Upper lobe of left lung (tissue), 6 donors: ENCODE data around the gene IL1RAPL2. TPM values are rescaled to one million over a fixed set of nuclear protein-coding genes. Genes with fewer than 3 reads are reported as not detected.
A peak's percentile ranks its signal among the peaks of the same experiment; 100 is the strongest.

ENCODE experiments used
- ATAC-seq, 2 donors: fragments of 200-7000 bp; cut with Tn5 transposase; one replicate each; pipeline ENCODE4 v1.9.1; 2022; ENCODE audit warnings: mild to moderate bottlenecking in 2 of 2, moderate library complexity in 2 of 2; ENCODE audit not compliant: low FRiP score in 2 of 2
- DNase-seq, 2 donors: peaks; one replicate each; pipeline ENCODE4 v3.0.0-alpha.2; 2019 to 2020
- H3K27ac ChIP-seq, 4 donors: fragments of 200-600 bp; sonication (generic); one replicate each; pipeline ENCODE4 v1.5.1; 2016 to 2019
- H3K27me3 ChIP-seq, 4 donors: fragments of 200-600 bp; sonication (generic); one replicate each; pipeline ENCODE4 v1.5.1; 2017 to 2019
- H3K36me3 ChIP-seq, 4 donors: fragments of 200-600 bp; sonication (generic); one replicate each; pipeline ENCODE4 v1.5.1; 2016 to 2019
- H3K4me1 ChIP-seq, 4 donors: fragments of 200-600 bp; sonication (generic); one replicate each; pipeline ENCODE4 v1.5.1; 2018 to 2019
- H3K4me3 ChIP-seq, 4 donors: fragments of 200-600 bp; sonication (generic); one replicate each; pipeline ENCODE4 v1.5.1; 2017 to 2019; ENCODE audit warnings: mild to moderate bottlenecking in 2 of 4, moderate library complexity in 1 of 4
- H3K9me3 ChIP-seq, 4 donors: fragments of 200-600 bp; sonication (generic); one replicate each; pipeline ENCODE4 v1.5.1; 2018 to 2019
- CTCF ChIP-seq, 6 experiments: fragments of 450-650 bp in 4 of 6; fragments of 200-600 bp in 2 of 6; sonication (generic) in 2 of 6; IDR thresholded peaks; one replicate each; pipeline ENCODE4 v1.5.1; 2016 to 2019; ENCODE audit warnings: antibody characterized with exemption in 6 of 6
- EP300 ChIP-seq, 4 donors: sonication (generic); formaldehyde crosslinking; IDR thresholded peaks; one replicate each; pipeline ENCODE4 v1.5.1; 2017; ENCODE audit warnings: antibody characterized with exemption in 4 of 4, control low read depth in 2 of 4
- POLR2A ChIP-seq, 4 donors: fragments of 450-650 bp; IDR thresholded peaks; one replicate each; pipeline ENCODE4 v1.5.1; 2016 to 2017; ENCODE audit warnings: antibody characterized with exemption in 4 of 4, mild to moderate bottlenecking in 2 of 4
- POLR2AphosphoS5 ChIP-seq, 2 donors: sonication (generic); formaldehyde crosslinking; IDR thresholded peaks; one replicate each; pipeline ENCODE4 v1.5.1; 2017; ENCODE audit warnings: antibody characterized with exemption in 2 of 2
- WGBS, 2 donors: methylation state at CpG; one replicate each; pipeline ENCODE4 v1.1.5; 2017 to 2018; 5-methylcytosine and 5-hydroxymethylcytosine counted together
- total RNA-seq, 6 donors: library from RNA; depleted of rRNA in 4 of 6; stranded (reverse); fragments of >200 nt in 4 of 6; gene quantifications; one replicate each; pipeline versions ENCODE4 v1.1.0 to v1.2.1, GENCODE V29; 2016 to 2021
- donor health status: DM: no; HTN: no; CAD: no; lungs with moderate emphysema.
- donor health status: DM: no; HTN: yes; CAD: no; lungs with severe emphysema.

IL1RAPL2 gene
- total RNA-seq, 6 donors from 2014 or later: not detected

DNA sequence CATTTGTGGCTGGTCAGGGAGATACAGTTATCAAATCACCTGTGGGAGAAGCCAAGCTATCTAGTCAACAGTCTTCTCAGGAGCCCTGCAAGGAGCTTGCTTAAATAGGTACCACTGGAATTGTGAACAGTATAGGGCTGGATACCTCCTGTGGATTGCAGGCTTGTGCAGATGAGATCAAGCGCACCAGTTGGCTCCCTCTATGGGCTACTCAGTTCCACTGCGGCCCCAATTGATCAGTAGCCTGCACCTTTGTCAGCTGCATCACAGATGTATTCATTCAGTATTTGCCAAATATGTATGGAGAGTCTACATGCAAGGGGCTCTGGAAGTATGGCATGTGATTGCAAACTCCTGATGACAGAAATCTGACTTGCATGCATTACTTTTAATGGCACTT, 625.9 kb downstream of the IL1RAPL2 start:
- ATAC-seq: no peak
- DNase-seq: no peak
- TF ChIP-seq CTCF (IDR thresholded peaks at IDR 0.05): peak in 1 of 6 experiments; percentile 17
- TF ChIP-seq POLR2A (IDR thresholded peaks at IDR 0.05): no peak
- H3K4me3 ChIP-seq: no peak overlapping the region
- H3K9me3 ChIP-seq: no peaks in the 10 kb centered on the region
- 36% methylated on average over 2 of the region's 2 CpGs; no CpG with 5 or more reads in 1 of the 2 donors for WGBS, 2 donors
- H3K27ac ChIP-seq: no peak overlapping the region
- H3K27me3 ChIP-seq: no peaks in the 10 kb centered on the region
- H3K36me3 ChIP-seq: no peaks in the 10 kb centered on the region
- no peaks in the 10 kb centered on the region for H3K4me1 ChIP-seq

GRCh38 chrX:105209406-105209805, 643.4 kb downstream of the IL1RAPL2 start:
- Histone ChIP-seq H3K4me1 (no peaks in the 10 kb centered on the region), H3K36me3 (no peaks in the 10 kb centered on the region), H3K9me3 (no peaks in the 10 kb centered on the region), H3K27me3 (no peaks in the 10 kb centered on the region), H3K4me3 (no peak overlapping the region), H3K27ac (no peak overlapping the region)
- no peak for TF ChIP-seq EP300 (IDR thresholded peaks at IDR 0.05)
- ATAC-seq: no peak
- DNase-seq: no peak

DNA sequence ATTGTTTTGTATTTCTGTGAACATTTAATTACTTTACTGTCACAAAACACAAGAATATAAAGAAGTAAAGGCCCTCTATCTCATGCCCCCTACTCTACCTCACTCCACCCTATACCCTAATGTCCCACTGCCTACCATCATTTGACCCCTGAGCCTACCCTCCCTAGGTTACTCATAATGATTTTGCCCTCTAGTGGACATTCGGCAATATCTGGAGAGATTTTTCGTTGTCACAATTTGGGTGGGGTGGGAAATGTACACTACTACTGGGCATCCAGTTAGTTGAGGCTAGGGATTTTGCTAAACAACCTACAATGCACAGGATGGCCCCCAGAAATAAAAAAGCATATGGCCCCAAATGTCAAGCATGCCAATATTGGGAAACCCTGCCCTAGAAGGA, 644.3 kb downstream of the IL1RAPL2 start:
- Histone ChIP-seq H3K9me3 (no peaks in the 10 kb centered on the region), H3K36me3 (no peaks in the 10 kb centered on the region), H3K4me3 (no peak overlapping the region), H3K27me3 (no peaks in the 10 kb centered on the region), H3K27ac (no peak overlapping the region), H3K4me1 (no peaks in the 10 kb centered on the region)
- TF ChIP-seq EP300 (IDR thresholded peaks at IDR 0.05) (no peak), CTCF (IDR thresholded peaks at IDR 0.05) (no peak), POLR2A (IDR thresholded peaks at IDR 0.05) (no peak), POLR2AphosphoS5 (IDR thresholded peaks at IDR 0.05) (no peak)
- ATAC-seq: no peak
- 73 to 100% methylated on average over 2 of the region's 2 CpGs for WGBS, 2 donors
- no peak for DNase-seq

- no peak for ATAC-seq
- no peaks in the 10 kb centered on the region for H3K36me3 ChIP-seq
- TF ChIP-seq POLR2A (IDR thresholded peaks at IDR 0.05) (no peak), EP300 (IDR thresholded peaks at IDR 0.05) (no peak), CTCF (IDR thresholded peaks at IDR 0.05) (no peak), POLR2AphosphoS5 (IDR thresholded peaks at IDR 0.05) (no peak)
- no peak overlapping the region for H3K4me3 ChIP-seq
- H3K4me1 ChIP-seq: no peaks in the 10 kb centered on the region
- DNase-seq: no peak
- H3K9me3 ChIP-seq: no peaks in the 10 kb centered on the region
- WGBS, 2 donors: 79 to 100% methylated on average over 1 to 3 of the region's 3 CpGs
- no peaks in the 10 kb centered on the region for H3K27me3 ChIP-seq
- no peak overlapping the region for H3K27ac ChIP-seq
Measured at GRCh38 chrX:105211066-105211575, 645.1 kb downstream of the IL1RAPL2 start.

DNA sequence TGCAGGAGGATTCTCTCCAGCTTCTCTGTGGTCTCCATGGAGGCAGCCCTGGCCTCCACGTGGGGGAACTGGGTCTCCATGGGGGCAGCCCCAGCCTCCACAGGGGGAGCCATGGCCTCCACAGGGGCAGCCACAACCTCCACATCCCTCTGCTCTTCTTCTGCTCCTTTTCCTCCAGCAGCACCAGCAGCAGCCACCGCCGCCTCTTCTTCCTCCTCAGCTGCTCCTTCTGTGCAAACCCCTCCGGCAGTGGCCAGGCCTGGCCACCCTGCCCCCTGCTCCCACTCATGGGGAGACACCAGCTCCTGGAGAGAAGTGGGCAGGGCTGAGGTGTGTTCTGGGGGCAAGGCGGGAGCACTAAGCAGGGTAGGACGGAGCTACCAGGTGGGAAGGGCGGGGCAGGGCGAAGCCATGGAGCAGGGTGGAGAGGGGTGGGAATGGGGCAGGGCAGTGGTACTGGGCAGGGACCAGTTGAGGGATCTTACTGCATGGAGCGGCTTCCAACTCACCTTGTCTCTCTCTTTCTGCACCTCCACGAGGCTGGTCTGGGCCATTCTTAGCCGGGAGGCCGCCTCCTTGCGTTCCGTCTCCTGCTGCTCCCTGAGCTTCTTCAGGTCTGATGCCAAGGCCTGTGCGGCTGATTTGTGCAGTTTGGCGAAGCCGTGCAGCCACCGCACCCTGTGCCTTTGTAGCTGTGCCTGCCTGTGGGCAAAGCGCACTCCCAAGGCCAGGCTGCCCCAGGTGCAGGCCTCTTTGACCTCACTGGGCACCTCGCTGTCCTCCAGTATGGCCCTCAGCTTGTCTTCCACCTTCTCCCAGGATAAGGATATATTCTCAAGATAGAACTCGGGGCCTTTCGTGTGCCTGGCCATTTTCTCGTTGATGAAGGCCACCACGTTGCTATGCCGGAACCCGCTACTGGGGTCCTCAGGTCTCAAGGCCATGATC, 653.7 kb downstream of the IL1RAPL2 start:
- Histone ChIP-seq H3K4me3 (no peak overlapping the region), H3K9me3 (no peaks in the 10 kb centered on the region), H3K36me3 (no peaks in the 10 kb centered on the region), H3K27me3 (no peaks in the 10 kb centered on the region), H3K4me1 (no peaks in the 10 kb centered on the region), H3K27ac (no peak overlapping the region)
- WGBS, 2 donors: 89 to 100% methylated on average over 6 to 22 of the region's 26 CpGs
- ATAC-seq: peak in 1 of 2 donors; percentile 46
- DNase-seq: peak in 1 of 2 donors; percentile 41
- TF ChIP-seq EP300 (IDR thresholded peaks at IDR 0.05) (no peak), CTCF (IDR thresholded peaks at IDR 0.05) (no peak), POLR2AphosphoS5 (IDR thresholded peaks at IDR 0.05) (no peak), POLR2A (IDR thresholded peaks at IDR 0.05) (no peak)
